HG03196 (cell line): ENCODE results near the gene ZNF695.

Source experiments
- ATAC-seq: cut with Tn5 transposase; IDR thresholded peaks from one replicate; pipeline ENCODE4 v1.9.1; 2021; ENCODE audit not compliant: unreplicated experiment

ZNF695 gene

DNA sequence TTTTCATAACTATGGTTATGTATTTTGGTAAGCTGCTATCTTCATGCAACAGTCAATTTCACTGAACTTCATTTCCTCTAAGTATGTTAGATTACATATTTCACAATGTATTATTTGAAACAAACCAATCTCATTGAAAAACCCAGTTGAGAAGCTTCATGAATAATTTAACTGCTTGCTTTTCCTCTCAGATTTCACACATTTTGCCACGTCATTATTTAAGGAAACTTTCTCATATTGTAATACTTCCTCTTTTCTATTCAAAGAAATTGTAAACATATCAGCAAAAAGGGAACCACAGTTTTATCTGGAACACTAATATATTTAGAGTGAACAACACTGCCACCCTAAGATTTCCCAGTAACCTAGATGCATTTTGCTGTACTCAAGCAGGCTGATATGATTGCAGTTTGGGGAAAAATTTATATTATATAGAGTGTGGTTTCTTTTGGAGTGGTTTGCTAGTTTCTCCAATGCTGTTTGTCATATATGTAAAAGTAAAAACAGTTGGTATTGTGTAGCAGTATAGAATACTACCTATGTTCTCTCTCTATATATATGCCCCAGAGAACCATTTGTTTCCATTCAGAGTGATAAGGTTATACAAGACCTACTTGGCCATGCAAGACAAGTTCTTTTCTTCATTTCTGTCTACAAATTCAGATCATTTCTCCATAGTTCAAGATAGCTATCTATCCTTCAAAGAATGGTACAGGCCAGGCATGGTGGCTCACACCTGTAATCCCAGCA lies 47.7 kb downstream of the ZNF695 start:
- no peak for ATAC-seq

DNA sequence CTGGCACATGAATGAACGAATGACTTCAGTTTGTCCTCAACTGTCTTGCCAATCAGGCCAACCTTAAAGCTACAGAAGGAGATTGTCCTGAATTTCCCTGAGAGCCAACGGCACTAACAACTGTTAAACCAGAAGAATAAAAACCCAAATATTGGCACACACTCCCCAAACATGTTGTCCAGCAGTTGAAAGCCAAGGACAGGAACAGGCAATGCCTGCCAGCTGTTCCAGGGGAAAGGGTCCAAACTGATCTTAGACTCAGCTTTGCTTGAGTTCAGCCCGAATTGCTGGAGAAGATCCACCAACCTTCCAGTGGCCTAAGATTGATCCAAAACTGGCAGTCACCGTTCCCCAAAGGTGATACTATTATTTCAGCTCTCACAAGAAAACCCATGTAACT lies 53.7 kb downstream of the ZNF695 start:
- ATAC-seq: no peak

DNA sequence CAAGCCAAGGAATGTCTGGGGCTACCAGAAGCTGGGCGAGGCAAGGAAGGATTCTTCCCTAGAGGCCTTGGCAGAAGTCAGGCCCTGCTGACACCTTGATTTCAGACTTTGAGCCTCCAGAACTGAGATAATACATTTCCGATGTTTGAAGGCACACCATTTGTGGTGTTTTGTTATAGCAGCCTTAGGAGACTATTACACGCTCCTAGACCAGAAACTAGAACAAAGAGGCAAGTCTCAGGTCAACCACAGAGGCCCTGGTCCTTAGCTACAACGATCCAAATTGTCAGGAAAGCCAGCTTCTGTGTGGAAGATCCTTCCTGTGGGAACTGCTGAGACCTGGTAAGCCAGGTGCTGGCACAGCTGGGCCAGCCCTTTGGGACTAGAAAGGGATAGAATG lies 56.4 kb downstream of the ZNF695 start:
- no peak for ATAC-seq

- ATAC-seq: no peak
Observed at GRCh38 chr1:246949956-246950355, 57.9 kb downstream of the ZNF695 start.

DNA sequence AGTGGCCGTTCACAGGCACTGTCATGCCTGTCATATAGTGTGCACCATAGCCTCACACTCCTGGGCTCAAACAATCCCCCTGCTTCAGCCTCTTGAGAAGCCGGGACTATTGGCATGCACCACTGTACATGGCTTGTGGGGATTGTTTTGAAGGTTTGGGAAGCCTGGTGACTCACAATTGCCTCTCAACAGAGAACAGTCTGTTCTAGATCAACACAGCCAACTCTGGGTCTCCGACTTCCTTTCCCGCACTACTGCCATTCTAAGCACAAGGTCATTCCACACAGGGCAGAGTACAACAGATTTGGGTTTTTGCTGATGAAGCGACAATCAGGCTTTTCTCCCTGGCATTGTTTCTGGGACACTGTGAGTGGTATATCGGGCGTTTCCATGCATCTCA lies 60.6 kb downstream of the ZNF695 start:
- ATAC-seq: no peak

DNA sequence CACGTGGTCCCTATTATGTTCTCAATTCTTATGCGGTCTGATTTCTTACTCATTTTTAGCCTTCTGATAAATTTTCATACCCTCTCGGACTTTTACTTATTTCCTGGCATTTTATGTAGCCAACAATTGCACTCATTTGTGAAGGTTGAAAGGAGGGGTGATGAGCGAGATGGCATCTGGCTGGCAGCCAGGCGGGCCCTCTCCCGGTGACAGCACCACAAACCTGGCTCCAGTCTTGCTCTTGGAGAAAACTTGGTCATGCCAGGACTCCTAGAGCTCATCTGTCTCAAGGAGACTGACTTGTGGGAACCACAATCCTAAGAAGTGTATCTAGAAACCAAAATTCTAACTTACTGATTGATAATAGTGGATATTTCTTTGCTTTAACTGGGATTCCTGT lies 61.5 kb downstream of the ZNF695 start:
- ATAC-seq: no peak
